Fibroblast of pulmonary artery (primary cell): ENCODE measurements around the gene TMEM179B.

Experiments
- DNase-seq: peaks from one replicate; pipeline ENCODE4 v3.0.0-alpha.2; 2010; ENCODE audit warnings: low read depth
- H3K4me3 ChIP-seq: replicated peaks from 2 replicates; pipeline ENCODE4 v1.5.1; 2011; ENCODE audit warnings: low read depth, mild to moderate bottlenecking, control low read depth, low read length, moderate library complexity
- TF ChIP-seq, protein P1 (sequence below): IDR thresholded peaks from 2 replicates; pipeline ENCODE4 v1.5.1; 2011; ENCODE audit warnings: mild to moderate bottlenecking, control low read depth, low read length, inconsistent platforms; ENCODE audit errors: missing control alignments

TMEM179B gene

DNA sequence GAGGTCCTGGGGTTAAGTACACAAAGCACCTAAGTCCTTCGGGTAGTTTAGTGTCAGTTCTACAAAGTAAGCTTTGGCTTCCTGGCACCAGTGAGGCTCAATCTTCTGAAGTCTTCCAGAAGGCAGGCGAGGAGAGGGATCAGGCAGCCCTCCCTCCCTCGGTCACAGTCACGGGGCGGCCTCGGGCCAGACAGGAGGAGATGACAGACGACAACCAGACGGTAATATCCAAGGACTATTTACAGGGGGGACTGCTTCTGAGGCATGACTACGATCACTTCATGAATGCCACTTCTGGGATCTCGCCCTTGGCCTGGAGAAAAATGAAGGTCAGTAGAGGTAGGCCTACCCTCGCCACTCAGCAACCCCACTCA, 5.0 kb downstream of the TMEM179B start:
- TF ChIP-seq, protein P1, sequence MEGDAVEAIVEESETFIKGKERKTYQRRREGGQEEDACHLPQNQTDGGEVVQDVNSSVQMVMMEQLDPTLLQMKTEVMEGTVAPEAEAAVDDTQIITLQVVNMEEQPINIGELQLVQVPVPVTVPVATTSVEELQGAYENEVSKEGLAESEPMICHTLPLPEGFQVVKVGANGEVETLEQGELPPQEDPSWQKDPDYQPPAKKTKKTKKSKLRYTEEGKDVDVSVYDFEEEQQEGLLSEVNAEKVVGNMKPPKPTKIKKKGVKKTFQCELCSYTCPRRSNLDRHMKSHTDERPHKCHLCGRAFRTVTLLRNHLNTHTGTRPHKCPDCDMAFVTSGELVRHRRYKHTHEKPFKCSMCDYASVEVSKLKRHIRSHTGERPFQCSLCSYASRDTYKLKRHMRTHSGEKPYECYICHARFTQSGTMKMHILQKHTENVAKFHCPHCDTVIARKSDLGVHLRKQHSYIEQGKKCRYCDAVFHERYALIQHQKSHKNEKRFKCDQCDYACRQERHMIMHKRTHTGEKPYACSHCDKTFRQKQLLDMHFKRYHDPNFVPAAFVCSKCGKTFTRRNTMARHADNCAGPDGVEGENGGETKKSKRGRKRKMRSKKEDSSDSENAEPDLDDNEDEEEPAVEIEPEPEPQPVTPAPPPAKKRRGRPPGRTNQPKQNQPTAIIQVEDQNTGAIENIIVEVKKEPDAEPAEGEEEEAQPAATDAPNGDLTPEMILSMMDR = no peak
- DNase-seq = no peak

DNA sequence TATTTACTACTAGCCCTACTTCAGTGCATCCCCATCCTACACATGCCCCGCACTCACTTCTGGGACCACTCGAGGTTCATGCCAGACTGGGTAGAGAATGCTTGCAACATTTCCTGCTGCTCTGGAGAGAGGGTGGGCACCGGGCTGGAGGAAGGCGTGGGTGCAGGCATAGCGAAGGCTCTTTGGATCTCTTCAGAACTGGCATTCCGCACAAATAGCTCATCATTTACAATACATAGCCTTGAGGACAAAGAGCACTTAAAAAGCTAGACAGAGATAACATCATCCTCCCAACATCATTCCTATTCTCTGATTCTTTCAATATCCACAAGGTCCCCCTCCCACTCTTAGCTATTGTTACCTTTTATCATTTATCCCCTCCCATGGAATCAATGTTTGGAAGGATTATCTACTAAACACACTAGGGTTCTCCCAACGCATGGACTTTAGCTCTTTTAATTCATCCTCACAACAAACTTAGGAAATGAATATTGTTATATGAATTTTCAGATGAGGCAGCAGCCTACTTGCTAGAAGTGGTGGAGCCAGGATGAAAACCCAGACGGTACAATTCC, 7.1 kb downstream of the TMEM179B start:
- H3K4me3 ChIP-seq = no peak overlapping the region
- no peak for DNase-seq
- TF ChIP-seq, protein P1 = no peak

More for the DNA sequence above, 5.0 kb downstream of the TMEM179B start:
- peak overlapping the region; percentile 88 for H3K4me3 ChIP-seq

DNA sequence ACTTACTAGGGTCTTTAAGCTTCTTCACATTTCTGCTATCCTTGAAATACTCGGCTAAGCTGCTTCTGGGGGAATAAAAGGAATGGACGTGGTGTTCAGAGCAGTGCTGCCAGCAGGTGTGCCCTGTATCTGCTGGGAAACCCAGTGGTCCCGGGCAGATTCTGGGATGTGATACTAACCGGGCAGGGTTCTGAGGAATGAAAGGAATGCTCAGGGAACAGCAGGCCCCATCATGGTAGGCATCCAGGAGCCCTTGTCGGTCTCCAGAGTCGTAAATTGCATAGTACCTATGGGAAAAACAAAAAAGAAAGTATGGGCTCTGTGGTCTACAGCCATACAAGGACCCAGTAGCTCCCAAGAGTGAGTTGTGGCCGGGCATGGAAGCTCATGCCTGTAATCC, 9.1 kb downstream of the TMEM179B start:
- DNase-seq = no peak
- no peak overlapping the region for H3K4me3 ChIP-seq
- TF ChIP-seq, protein P1 = no peak

DNA sequence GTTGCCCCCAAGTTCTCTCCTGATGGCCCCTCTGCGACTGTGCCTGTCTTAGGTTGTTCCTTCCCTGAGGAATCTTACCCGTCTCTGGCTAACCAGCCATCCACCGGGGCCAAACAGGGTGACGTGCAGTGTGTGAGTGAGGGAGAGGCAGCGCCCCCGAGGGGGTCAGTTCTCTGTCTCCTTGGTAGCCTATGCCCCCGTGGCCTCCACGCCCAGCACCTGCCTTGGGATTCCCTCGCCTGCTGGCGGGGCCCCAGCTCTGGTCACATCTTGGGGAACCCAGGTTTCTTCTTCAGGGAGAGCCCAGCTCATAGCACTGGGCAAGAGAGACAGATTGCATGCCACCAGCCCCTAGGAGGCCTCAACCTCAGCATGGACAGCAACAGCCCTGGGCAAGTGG, 12.3 kb downstream of the TMEM179B start:
- TF ChIP-seq, protein P1 = no peak
- H3K4me3 ChIP-seq = no peak overlapping the region
- no peak for DNase-seq

DNA sequence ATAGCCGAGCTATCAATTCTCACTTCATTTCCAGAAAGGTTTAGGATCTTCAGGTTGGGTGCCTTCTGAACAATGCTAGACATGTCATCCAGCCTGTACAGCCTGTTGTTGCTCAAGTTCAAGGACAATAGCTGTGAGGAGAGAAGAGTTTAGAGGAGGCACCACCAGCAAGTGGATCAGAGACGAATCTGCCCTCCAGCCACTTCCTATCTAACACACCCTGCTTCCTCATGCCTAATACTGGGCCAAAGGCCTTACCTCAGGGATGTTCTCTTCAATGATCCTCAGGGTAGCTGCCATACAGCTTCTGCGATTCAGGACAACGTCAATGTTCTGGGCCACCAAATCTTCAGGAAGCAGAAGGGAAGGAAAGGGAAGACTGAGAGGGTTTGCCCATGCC, 13.9 kb downstream of the TMEM179B start:
- no peak for DNase-seq
- TF ChIP-seq, protein P1 = no peak
- H3K4me3 ChIP-seq = no peak overlapping the region

DNA sequence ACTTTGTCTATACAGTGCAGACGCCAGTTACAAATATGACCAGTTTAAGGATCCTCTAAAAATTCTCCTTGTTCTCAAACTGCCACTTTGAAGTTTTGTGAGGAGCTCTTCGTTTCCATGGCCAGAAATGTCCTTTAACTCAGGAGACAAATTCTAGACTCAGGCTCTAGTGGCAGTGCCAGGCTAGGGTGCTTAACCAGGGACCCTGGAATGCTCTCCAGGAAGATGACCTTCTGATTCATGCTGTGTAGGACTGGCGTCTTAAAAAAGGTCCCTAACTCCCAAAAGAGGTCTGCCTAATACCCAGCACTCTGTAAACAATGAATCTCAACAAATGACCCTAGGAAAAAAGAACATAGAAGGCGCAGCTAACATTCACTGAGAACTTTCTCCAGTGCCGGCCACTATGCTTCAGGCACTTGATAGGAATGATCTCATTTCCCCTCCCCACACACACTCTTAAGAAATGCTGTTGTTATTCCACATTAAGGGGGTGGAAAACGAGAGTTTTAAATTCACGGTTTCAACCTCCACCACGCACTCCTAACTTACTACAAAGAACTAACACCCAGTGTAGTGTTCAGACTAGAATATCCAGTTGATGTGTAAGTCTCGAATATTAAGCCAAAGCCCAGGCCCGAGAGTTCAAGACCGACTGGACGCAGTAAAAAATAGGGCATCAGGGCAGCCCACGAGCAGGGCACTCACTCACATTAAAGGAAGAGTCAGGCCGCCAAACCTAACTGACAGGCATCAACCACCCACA, 17.3 kb downstream of the TMEM179B start:
- TF ChIP-seq, protein P1 = no peak
- peak; percentile 61 for DNase-seq
- peak overlapping the region; percentile 95 for H3K4me3 ChIP-seq
